ENCODE data around the gene METTL8.

GRCh38 chr2:171409436-171409971 lies 24.3 kb downstream of the METTL8 start:
- TF ChIP-seq, protein P1, sequence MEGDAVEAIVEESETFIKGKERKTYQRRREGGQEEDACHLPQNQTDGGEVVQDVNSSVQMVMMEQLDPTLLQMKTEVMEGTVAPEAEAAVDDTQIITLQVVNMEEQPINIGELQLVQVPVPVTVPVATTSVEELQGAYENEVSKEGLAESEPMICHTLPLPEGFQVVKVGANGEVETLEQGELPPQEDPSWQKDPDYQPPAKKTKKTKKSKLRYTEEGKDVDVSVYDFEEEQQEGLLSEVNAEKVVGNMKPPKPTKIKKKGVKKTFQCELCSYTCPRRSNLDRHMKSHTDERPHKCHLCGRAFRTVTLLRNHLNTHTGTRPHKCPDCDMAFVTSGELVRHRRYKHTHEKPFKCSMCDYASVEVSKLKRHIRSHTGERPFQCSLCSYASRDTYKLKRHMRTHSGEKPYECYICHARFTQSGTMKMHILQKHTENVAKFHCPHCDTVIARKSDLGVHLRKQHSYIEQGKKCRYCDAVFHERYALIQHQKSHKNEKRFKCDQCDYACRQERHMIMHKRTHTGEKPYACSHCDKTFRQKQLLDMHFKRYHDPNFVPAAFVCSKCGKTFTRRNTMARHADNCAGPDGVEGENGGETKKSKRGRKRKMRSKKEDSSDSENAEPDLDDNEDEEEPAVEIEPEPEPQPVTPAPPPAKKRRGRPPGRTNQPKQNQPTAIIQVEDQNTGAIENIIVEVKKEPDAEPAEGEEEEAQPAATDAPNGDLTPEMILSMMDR (IDR thresholded peaks at IDR 0.05; ENCODE audit: insufficient read depth, low read length, poor library complexity, severe bottlenecking): no peak
- no peak for TF ChIP-seq EZH2phosphoT487 (conservative IDR thresholded peaks at IDR 0.05; ENCODE audit: low read length)
